Left kidney (tissue), 2 donors: ENCODE measurements around the gene VEPH1. TPM values are rescaled to one million over a fixed set of nuclear protein-coding genes. Genes with fewer than 3 reads are reported as not detected.
A peak's percentile ranks its signal among the peaks of the same experiment; 100 is the strongest.

ENCODE experiments used
- DNase-seq: peaks from one replicate; pipeline ENCODE4 v3.0.0-alpha.2; 2013
- polyA plus RNA-seq: library from polyadenylated mRNA; unstranded; fragments of 120-200 nt; gene quantifications from one replicate; pipeline ENCODE4 v1.2.1, GENCODE V29; 2013; ENCODE audit not compliant: insufficient read length

VEPH1 gene
- polyA plus RNA-seq, 1 donor, result 56.0 TPM

DNA sequence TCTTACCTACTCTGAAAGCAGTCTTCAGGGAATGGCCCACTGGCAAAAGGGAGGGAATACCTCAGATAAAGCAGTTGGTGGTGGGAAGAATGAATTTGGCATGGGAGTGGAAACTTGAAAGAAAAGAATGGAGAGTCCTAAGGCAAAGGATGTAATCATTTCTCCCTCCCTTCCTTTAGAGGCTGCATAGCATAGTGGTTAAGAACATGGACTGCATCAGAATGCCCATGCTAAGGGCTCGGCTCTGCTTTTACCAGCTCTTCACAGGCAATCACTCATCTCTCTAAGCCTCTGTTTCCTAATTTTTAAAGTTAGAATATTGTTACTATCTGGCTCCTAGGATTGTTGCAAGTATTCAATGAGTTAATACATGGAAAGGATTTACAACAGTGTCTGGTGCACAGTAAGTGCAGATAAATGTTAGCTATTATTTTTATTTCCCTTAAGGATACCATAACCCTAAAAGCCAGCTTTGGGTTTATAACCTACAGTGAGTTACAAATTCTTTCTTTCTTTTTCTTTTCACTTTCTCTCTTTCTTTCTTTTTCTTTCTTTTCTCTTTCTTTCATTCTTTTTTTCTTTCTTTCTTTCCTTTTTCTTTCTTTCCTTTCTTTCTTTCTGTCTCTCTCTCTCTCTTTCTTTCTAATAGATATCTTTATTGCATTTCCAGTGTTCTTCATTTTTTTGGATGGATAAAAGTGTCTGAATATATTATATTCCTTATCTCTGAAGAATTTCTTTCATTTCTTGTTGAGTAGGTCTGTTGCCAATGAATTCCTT lies 23.6 kb downstream of the VEPH1 start:
- no peak for DNase-seq

DNA sequence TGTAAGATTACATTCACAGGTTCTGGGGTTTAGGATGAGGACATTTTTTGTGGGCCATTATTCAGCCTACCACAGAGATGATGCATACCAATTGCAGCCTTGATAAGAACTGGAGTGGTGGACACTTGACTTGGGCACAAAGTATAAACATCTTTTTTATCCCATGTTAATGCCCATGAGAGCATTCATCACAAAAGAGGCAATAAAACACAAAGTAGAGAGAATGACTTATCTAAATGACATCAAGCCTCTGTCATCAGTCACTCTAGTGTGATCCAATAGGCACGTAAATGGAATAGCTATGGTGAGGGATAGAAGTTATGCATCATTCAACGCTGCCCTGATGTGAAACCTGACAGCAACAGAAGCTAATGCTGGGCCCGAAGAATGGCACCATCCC lies 25.8 kb downstream of the VEPH1 start:
- no peak for DNase-seq

DNA sequence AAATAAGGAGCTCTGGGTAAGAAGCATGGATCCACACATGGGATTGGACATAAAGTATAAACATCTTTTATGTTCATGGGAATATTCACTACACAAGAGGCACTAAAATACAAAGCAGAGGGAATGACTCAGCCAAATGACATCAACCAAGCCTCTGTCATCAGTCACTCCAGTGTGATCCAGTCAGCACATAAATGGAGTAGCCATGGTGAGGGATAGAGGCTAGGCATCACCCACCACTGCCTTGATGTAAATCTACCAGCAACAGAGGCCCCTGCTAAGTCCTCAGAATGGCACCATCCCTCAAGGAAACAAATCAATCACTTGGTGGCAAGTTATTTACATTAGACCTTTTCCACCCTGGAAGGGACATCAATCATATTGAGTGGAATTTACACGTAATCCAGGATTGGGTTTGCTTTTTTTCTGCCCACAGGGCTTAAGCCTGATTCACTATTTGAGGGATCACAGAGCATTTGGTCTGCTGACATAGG lies 27.2 kb downstream of the VEPH1 start:
- no peak for DNase-seq

DNA sequence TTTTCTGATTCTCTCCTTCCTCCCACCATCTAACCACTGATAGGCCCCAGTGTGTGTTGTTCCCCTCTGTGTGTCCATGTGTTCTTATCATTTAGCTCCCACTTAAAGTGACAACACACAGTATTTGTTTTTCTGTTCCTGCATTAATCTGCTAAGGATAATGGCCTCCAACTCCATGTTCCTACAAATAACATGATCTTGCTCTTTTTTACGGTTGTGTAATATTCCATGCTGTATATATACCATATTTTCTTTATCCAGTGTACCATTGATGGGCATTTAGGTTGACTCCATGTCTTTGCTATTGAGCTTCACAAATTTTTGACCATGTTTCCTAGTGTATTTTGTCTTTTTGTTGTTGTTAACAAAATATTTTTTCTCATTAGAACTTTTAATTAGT lies 30.6 kb downstream of the VEPH1 start:
- no peak for DNase-seq

DNA sequence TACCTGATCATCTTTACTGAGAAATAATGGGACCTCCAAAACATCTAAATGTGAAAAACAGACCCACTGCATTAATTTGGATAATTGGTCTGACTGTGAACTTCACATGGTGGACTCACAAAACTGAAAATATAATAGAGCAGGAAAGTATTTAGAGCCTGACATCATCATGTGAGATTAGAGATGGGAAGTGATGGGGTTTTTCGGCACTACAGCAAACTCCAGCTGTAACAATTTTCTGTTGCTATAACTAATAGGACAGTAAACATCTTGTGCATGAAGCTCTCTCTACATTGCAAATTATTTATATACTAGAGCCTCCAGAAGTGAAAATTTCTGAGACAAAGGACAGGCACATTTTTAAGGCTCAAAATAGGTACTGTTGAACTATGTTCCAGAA lies 32.2 kb downstream of the VEPH1 start:
- DNase-seq, result no peak

DNA sequence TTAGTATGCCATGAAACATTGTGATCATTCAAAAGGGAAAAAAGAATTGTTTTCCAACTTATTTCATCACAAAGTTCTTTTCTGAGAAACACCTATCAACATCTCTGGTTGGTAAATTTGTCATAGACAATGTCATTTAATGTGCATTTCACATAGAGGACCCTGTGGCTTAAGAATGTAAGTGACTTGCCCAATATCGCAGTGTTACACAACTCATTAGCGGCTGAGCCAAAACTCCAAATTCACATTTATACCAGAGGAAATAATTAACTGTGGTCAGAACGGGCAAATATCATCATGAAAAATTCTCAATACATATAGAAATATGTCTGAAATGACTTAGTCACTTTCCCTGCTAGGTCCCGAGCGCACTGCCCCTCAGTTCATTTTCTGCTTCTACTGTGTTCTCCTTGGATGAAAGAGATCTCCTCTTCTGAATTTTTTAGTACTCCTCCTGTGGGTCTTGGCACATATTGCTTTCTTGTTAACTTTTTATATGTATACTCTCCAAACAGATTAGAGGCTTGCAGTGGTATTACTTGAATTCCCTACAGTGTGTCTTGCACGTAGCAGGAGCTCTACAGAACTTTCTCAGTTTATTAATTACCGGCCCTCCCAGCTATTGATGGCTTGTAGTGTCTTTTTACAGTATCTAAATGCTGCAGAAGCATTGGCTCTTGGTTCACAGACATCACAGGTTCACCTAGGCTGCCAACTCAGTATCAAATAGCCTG lies 33.5 kb downstream of the VEPH1 start:
- DNase-seq, result no peak

DNA sequence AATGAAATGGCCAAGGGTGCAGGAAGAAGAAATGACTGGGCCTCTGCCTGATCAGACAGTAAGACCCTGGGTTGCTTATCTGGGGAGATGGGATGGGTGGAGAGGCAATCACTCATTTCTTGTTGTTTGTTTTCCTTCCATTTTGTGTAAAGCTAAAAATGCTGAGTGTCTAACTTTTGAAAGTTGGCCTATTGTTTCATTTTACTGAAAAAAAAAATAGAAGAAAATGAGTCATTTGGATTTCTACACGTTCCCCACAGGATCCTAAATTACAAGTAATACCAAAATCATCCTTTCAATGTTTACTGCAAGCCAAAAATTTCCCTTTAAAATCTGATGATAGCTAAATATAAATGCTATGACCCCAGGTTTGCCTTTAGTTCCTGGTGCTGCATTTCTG lies 36.0 kb downstream of the VEPH1 start:
- DNase-seq, result no peak

DNA sequence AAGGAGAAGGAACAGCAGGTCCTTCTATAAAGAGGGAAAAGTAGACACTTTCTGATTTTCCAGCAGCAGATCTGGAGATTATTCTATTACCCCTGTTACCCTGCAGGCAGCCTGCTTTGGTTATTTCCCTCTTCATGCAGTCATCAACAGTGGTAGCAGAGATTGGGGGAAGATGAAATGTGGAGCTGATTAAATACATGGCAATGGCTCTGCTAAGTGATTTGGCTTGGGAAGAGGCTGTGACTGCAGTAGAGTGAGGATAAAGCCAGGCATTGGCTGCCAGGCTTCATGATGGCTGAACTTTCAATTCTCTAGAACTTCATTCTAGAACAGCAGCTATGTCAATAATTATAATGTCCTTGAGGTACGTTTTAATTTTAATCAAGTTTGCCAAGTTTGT lies 37.5 kb downstream of the VEPH1 start:
- DNase-seq, result no peak

DNA sequence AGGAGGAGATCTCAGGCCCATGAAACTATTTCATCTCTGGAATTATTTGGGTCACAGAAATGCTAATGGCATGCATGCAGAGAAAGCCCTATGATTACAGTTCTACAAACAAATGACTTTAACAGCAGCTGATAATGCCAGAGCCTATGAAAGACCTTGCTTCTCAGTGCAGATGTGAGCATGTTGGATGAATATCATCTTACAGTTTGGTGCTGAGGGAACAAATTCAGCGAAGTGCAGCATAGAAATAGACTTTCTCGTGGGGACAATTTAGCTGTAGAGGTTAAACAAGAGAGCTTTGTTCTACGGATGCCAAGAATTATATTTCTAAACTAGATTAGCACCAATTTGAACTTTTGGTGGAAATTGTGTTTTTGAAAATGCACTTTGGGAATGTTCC lies 38.9 kb downstream of the VEPH1 start:
- DNase-seq, result no peak

DNA sequence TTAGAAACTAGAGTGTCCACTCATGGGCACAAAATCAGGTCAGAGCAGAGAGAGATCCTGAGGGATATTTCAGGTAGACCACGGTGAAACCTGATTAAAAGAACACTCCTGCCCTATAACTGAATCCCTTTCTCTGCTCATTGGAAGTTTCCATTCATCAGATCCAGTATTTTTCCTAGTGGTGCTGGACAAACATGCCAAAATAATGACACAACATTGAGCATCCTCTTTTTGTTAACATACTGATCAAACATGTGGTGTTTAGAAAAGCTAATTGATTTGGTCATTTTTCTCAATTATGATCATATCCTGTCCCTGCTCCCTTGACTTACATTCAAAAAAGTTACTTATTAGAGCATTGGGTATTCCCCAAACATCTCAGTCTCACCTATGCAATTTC lies 39.4 kb downstream of the VEPH1 start:
- DNase-seq, result no peak

DNA sequence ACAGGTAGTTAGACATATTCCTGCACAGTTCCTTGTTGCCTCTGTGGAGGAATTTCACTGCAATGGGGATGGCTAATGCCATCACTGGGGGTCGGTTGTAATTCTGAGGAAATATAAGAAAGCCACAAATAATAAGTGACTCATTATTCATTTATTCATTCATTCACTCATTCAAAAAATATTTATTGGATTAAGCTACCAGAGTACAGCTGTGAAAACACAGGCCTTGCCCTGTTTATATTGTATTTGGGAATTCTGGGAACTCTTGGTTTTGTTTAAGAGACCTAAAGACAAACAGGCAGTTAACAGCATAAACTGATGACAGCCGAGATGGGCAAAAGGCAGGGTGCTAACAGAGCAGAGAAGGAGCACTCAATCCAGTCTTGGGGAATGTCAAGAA lies 43.0 kb downstream of the VEPH1 start:
- DNase-seq, result no peak

DNA sequence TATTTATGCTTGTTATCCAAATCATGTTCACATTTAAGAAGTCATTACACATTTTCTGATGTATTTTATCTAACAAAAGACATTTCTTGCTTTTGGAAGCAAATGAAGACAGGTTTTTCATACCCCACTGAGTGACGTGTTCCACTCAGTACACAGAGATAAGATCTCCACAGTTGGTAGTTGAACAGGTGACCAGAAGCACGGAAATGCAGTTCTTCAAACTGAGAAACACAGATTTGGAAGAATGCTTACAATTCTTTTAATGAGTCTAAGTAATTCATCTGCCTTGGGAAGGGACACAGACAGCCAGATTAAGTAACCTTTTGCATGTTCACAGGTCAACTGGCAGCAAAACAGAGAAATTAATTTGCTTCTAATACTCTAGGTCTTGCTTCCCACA lies 43.5 kb downstream of the VEPH1 start:
- no peak for DNase-seq

DNA sequence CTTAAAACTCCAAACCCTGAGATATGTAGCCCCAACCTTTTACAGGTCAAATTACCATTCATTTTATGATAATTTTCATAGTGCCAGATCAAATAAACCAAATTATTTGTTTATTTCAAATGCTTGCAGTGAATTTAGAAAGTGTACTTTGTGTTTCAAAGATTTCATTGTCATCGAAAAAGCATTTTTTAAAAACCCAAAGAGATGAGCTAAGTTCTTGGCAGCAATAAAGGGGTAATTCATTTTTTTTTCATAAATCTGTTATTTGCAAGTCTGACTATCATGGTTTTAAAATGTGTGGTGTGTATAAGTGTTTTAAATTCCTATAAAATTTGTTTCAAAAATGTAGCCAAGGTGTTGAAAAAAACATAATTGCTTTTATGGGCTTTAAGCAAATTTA lies 49.4 kb downstream of the VEPH1 start:
- no peak for DNase-seq

DNA sequence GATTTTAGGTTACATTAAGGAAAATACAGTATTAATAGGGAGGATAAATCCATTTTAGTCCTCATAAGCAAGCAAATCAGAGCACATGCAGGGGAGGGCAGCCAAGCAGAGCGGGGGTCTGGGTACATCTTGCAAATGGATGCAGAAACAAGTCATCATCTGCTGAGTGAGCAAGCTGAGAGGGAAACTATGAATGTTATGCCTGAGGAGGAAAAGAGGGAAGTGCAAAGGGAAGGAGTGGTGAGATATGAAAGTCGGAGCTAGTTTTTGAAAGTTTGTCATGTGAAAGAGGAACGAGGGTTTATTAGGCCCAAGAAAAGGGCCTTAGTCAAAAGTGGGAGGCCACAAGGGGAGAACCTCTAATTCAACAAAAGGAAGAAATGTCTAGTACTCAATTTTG lies 51.1 kb downstream of the VEPH1 start:
- DNase-seq, result no peak

DNA sequence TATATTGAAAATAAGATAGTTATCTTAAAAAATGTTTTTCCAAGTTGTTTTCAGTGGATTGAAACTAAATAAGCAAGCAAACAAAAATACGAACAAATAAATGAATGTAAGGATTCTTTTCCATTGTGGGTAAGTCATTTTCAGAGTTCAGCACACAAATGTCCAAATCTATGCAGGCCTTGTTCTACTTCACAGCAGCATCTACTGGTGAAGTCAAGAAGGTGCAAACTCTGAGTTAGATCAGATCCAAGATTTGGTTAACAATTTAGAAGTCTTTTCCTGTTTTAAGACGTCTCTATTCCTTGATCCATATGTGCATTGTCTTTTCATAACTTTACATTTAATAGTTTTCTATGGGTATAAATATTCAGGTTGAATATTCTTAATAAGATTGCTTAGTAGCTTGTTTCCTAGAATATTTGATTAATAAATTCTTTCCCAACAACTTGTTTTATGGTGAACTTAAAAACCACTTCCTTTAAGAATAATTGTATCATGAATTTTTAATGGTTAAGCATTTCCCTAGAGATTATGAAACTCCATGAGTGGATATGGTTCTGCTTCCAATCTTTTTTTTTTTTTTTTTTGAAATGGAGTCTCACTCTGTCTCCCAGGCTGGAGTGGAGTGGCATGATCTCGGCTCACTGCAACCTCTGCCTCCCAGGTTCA lies 56.1 kb downstream of the VEPH1 start:
- peak; percentile 15 for DNase-seq

DNA sequence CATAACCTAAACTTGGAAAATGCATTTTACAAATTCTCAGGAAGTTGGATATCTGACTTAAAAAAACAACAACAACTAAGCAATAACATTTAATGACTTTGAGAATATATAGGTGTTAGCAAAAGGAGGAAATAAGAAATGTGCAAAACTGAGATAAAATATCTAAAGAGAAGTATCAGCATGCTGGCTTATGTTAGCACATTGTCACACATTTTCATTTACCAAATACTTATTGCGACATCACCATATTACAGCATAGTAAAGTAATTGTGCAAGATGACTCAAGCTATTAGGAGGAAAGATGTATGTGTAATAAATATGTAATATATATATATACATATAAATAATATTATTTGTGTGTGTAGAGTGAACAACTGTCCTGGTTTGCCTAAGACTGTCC lies 57.4 kb downstream of the VEPH1 start:
- no peak for DNase-seq

DNA sequence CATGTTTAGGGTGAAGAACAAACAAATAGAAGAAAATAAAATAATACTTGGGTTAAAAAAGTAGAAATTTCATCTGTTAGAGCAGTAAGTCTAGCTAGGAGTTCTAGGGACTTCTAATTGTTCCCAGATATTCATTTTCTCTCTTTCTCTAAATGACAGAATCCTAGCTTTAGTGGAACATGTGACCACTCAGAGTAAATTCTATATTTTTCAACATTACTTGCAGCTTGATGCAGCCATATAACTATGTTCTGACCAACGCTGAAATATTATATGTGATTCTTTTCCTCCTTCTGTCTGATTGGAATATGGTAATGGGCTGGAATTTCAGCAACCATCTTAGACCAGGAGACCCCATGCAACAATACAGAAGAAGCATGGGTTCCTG lies 58.4 kb downstream of the VEPH1 start:
- DNase-seq, result no peak

DNA sequence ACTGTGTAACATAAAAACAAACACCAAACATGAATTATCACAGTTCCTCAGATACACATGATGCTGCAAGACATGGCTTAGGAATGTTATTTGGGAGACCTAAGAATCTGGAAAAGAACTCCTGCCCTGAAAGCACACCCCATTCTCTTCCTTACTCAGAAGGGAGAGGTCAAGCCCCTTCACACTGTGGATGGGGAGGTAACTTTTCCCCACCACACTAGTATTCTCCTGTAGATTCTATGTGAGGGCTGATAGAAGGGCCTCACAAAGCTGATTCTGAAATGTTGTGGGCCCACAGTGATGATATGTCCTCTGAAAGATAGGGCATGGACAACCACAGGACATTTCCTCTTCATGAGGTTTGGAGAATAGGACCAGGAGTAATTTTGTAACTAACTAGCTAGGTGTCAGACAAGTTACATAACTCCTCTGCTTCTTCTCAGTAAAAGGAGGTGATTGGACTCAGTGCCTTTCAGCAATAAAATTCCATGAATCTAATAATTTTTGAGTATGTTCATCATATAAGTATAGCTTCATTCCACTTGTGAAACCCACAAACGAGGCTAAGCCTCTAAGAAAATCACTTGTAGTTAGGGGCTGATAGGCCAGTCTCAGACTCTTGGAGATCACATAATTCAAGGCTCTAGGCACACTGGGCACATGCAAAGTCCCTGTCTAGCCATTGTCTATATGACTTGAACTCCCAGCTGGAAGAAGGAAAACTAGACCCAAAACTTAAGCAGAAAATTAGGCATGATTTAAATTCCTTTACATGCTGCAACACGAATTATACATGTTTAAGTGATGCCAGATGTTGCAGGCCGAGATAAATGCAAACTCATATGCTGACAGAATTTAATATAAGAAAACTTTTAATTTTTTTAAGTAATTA lies 59.1 kb downstream of the VEPH1 start:
- DNase-seq, result no peak

DNA sequence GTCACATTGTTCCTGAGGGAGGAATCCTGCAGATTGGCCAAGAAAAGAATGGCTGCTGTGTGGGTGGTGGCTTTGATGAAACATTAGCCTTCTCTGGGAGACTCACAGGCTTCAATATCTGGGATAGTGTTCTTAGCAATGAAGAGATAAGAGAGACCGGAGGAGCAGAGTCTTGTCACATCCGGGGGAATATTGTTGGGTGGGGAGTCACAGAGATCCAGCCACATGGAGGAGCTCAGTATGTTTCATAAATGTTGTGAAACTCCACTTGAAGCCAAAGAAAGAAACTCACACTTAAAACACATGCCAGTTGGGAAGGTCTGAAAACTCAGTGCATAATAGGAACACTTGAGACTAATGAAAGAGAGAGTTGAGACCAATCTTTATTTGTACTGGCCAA lies 60.5 kb downstream of the VEPH1 start:
- no peak for DNase-seq

DNA sequence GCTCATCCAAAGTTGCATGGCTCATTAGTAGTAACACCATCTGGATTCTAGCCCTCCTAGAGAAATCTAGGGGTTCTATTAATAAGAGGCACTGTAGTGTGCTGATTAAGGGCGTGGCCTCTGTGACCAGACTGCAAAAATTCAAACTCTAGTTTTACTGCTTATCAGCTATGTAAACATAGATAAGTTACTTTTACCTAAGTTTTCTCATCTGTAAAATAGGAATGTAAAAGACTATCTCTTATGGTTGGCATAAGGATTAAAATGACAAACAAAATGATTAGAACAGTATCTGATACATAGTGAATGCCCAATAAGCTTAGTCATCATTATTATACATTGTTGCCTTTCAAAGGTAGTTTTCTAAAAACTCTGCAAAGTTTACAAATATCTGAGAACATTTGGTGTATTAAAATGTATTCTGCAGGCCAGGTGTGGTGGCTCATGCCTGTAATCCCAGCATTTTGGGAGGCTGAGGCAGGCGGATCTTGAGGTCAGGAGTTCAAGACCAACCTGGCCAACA lies 62.1 kb downstream of the VEPH1 start:
- no peak for DNase-seq

DNA sequence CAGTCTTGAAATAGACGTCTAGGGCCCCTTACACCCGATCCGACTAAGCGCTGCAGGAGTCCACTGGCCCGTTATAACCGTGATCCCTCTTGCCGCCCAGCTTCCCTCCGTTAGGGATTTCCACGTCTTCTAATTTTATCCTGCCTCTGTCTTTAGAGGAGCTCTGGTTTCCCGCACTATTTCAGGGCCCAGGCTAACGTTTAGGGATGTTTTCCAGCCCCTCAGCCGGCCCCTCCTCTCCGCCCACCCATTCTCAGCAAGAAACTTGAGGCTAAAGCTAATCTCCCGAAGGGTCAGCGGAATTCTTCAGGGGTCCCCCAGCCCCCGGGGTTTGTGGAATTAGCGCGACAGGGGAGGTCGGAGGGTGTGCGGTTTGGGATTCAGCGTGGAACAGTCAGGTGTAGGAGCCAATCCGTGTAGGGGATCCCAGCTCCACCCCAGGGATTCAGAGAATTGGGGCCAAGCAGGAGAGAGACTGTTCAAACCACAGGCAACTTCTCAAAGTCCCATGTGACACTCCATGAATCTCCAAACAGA lies 65.0 kb downstream of the VEPH1 start:
- peak; percentile 17 for DNase-seq
